ENCODE measurements around the gene ATP8B2.
"Not testable (repeated sequence)": the region's sequence is repeated elsewhere in the genome, so short reads cannot be mapped to it uniquely, and the experiment has no call there.

Gene ATP8B2

GRCh38 chr1:154324669-154325582, at the start of gene ATP8B2:
Gene ATP8B2, plus strand, starts transcription at chr1:154325525. Its CDS starts 2,617 bp downstream, at chr1:154328142.
- peak; percentile 32 for DNase-seq (ENCODE audit: extremely low read depth, low read depth)
- TF ChIP-seq, protein P1, sequence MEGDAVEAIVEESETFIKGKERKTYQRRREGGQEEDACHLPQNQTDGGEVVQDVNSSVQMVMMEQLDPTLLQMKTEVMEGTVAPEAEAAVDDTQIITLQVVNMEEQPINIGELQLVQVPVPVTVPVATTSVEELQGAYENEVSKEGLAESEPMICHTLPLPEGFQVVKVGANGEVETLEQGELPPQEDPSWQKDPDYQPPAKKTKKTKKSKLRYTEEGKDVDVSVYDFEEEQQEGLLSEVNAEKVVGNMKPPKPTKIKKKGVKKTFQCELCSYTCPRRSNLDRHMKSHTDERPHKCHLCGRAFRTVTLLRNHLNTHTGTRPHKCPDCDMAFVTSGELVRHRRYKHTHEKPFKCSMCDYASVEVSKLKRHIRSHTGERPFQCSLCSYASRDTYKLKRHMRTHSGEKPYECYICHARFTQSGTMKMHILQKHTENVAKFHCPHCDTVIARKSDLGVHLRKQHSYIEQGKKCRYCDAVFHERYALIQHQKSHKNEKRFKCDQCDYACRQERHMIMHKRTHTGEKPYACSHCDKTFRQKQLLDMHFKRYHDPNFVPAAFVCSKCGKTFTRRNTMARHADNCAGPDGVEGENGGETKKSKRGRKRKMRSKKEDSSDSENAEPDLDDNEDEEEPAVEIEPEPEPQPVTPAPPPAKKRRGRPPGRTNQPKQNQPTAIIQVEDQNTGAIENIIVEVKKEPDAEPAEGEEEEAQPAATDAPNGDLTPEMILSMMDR (IDR thresholded peaks at IDR 0.05; ENCODE audit: low read depth, low read length, missing control alignments), result peak; percentile 93
- peak within 1 kb of the TSS; percentile 86 for H3K4me3 ChIP-seq (replicated peaks; ENCODE audit: low read depth, low read length)

GRCh38 chr1:154276797-154277196, 48.5 kb upstream of the ATP8B2 start:
- H3K4me3 ChIP-seq (replicated peaks; ENCODE audit: low read depth, low read length), result no peak overlapping the region
- TF ChIP-seq, protein P1 (IDR thresholded peaks at IDR 0.05; ENCODE audit: low read depth, low read length, missing control alignments), result peak; percentile 24
- DNase-seq (ENCODE audit: extremely low read depth, low read depth), result no peak

DNA sequence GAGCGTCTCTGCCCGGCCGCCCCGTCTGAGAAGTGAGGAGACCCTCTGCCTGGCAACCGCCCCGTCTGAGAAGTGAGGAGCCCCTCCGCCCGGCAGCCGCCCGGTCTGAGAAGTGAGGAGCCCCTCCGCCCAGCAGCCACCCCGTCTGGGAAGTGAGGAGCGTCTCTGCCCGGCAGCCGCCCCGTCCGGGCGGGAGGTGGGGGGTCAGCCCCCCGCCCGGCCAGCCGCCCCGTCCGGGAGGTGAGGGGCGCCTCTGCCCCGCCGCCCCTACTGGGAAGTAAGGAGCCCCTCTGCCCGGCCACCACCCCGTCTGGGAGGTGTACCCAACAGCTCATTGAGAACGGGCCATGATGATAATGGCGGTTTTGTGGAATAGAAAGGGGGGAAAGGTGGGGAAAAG, 37.7 kb upstream of the ATP8B2 start:
- DNase-seq (ENCODE audit: extremely low read depth, low read depth); H3K4me3 ChIP-seq (replicated peaks; ENCODE audit: low read depth, low read length): not testable (repeated sequence)

GRCh38 chr1:154288661-154289060, 36.7 kb upstream of the ATP8B2 start:
- no peak overlapping the region for H3K4me3 ChIP-seq (replicated peaks; ENCODE audit: low read depth, low read length)
- DNase-seq (ENCODE audit: extremely low read depth, low read depth), result no peak
- TF ChIP-seq, protein P1 (IDR thresholded peaks at IDR 0.05; ENCODE audit: low read depth, low read length, missing control alignments), result no peak

DNA sequence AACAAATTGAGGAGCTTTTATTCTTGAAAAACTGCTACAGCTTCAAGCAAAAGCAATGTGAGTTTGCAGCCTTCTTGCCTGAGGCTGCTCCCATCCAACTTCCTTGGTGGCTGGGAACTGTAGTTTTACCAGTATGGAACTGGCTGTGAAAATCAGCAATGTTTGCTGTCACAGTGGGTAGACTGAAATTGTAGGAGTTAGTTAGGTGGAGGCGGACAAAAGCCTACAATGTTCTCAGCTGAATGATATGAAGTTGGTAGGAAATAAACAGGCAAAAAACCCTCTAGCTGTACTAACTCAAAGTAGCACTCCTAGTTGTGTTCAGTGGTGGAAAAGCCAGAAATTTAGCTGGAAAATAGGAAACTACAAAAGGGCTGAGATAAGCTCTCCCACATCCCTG, 34.4 kb upstream of the ATP8B2 start:
- DNase-seq (ENCODE audit: extremely low read depth, low read depth), result no peak
- no peak overlapping the region for H3K4me3 ChIP-seq (replicated peaks; ENCODE audit: low read depth, low read length)
- TF ChIP-seq, protein P1 (IDR thresholded peaks at IDR 0.05; ENCODE audit: low read depth, low read length, missing control alignments), result no peak

DNA sequence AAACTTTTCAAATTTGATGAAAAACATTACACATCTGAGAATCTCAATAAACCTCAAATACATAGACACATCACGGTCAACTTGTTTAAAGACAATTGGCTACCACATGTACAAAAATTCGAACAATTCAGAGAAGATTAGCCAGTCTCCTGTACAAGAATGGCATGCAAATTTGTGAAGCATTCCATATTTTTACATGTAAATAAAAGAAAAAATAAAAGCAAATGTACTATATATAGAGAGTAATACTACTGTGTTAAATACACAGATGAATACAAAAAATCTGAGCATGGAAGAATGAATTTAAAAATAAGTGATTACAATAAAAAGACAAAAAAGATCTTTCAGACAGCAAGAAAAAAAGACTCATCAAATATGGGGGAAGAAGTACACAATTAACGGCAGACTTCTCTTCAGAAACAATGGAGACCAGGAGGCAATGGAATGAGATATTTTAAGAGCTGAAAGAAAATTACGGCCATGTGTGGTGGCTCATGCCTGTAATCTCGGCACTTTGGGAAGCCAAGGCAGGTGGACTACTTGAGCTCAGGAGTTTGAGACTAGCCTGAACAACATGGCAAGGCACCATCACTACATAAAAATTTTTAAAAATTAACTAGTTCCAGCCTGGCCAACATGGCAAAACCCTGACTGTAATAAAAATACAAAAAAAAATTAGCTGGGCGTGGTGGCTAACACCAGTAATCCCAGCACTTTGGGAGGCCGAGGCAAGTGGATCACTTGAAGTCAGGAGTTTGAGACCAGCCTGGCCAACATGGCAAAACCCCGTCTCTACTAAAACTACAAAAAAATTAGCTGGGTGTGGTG, 29.7 kb upstream of the ATP8B2 start:
- no peak overlapping the region for H3K4me3 ChIP-seq (replicated peaks; ENCODE audit: low read depth, low read length)
- TF ChIP-seq, protein P1 (IDR thresholded peaks at IDR 0.05; ENCODE audit: low read depth, low read length, missing control alignments), result no peak
- DNase-seq (ENCODE audit: extremely low read depth, low read depth), result no peak

GRCh38 chr1:154301582-154301981, 23.7 kb upstream of the ATP8B2 start:
- DNase-seq (ENCODE audit: extremely low read depth, low read depth), result no peak
- TF ChIP-seq, protein P1 (IDR thresholded peaks at IDR 0.05; ENCODE audit: low read depth, low read length, missing control alignments), result no peak
- no peak overlapping the region for H3K4me3 ChIP-seq (replicated peaks; ENCODE audit: low read depth, low read length)

Measured in HFF-Myc (cell line).